HEK293 (cell line): ENCODE data around the gene UTP11.

ENCODE experiments used
- CTCF ChIA-PET: fragments of 350-600 bp; formaldehyde crosslinking; extraction: SDS; loops from one replicate; lab custom pipeline; 2021; ENCODE audit warnings: antibody characterized with exemption; lab: Yijun Ruan, JAX
- POLR2A ChIA-PET: fragments of 300-600 bp; formaldehyde crosslinking; extraction: SDS; loops from one replicate; lab custom pipeline; 2020; ENCODE audit warnings: antibody characterized with exemption, inconsistent platforms; lab: Yijun Ruan, JAX
- H3K27ac ChIP-seq: fragments of 200-500 bp; sonication (Bioruptor generic); 2 replicates; pipeline ENCODE4 v1.5.1; 2014; ENCODE audit warnings: low read depth, low read length, control low read depth, inconsistent platforms; ENCODE audit errors: extremely low read depth
- H3K36me3 ChIP-seq, 2 experiments: fragments of 200-500 bp in 1 of 2; sonication (Bioruptor generic) in 1 of 2; 1 replicate in 1 of 2; 2 replicates in 1 of 2; pipeline ENCODE4 v1.5.1; 2014 to 2017; ENCODE audit warnings: inconsistent platforms in 2 of 2, low read length in 2 of 2; ENCODE audit not compliant: control insufficient read depth in 2 of 2, insufficient read depth in 1 of 2
- H3K4me1 ChIP-seq: fragments of 200-500 bp; sonication (Bioruptor generic); 2 replicates; pipeline ENCODE4 v1.5.1; 2014; ENCODE audit warnings: mild to moderate bottlenecking, low read length, inconsistent platforms; ENCODE audit not compliant: control insufficient read depth, insufficient read depth
- H3K4me3 ChIP-seq: 2 replicates; pipeline ENCODE4 v1.5.1; 2011; ENCODE audit warnings: low read depth, mild to moderate bottlenecking, control low read depth, low read length, moderate library complexity
- H3K9me3 ChIP-seq: fragments of 200-500 bp; sonication (Bioruptor generic); 2 replicates; pipeline ENCODE4 v1.5.1; 2014; ENCODE audit warnings: low read depth, low read length, inconsistent platforms; ENCODE audit not compliant: control insufficient read depth, insufficient read depth
- BCL11B ChIP-seq: fragments of 450-650 bp; formaldehyde crosslinking; IDR thresholded peaks from 2 replicates; pipeline ENCODE4 v1.5.1; 2016; ENCODE audit warnings: low read depth, missing biosample characterization, missing genetic modification characterization
- ZNF324 ChIP-seq: fragments of 450-650 bp; formaldehyde crosslinking; IDR thresholded peaks from 2 replicates; pipeline ENCODE4 v1.5.1; 2016; ENCODE audit warnings: missing biosample characterization, missing genetic modification characterization
- ZNF391 ChIP-seq: fragments of 450-650 bp; formaldehyde crosslinking; IDR thresholded peaks from 2 replicates; pipeline ENCODE4 v1.5.1; 2016; ENCODE audit warnings: low read depth, missing biosample characterization, missing genetic modification characterization, borderline replicate concordance
- ZNF529 ChIP-seq: fragments of 450-650 bp; formaldehyde crosslinking; IDR thresholded peaks from 2 replicates; pipeline ENCODE4 v1.5.1; 2017; ENCODE audit warnings: missing genetic modification characterization, missing biosample characterization; ENCODE audit not compliant: insufficient replicate concordance
- ZNF654 ChIP-seq: fragments of 450-650 bp; formaldehyde crosslinking; IDR thresholded peaks from 2 replicates; pipeline ENCODE4 v1.5.1; 2016; ENCODE audit warnings: low read depth, missing biosample characterization, missing genetic modification characterization
- ZXDB ChIP-seq: fragments of 450-650 bp; formaldehyde crosslinking; IDR thresholded peaks from 2 replicates; pipeline ENCODE4 v1.5.1; 2016; ENCODE audit warnings: missing biosample characterization, missing genetic modification characterization
- TF ChIP-seq, protein P1 (sequence below): fragments of 450-650 bp; formaldehyde crosslinking; IDR thresholded peaks from 2 replicates; pipeline ENCODE4 v1.5.1; 2016; ENCODE audit warnings: missing biosample characterization, missing genetic modification characterization
- TF ChIP-seq, protein P2 (sequence below): fragments of 450-650 bp; IDR thresholded peaks from 2 replicates; pipeline ENCODE4 v1.5.1; 2018; ENCODE audit warnings: missing biosample characterization, missing genetic modification characterization
- TF ChIP-seq, protein P3 (sequence below): fragments of 450-650 bp; formaldehyde crosslinking; IDR thresholded peaks from 2 replicates; pipeline ENCODE4 v1.5.1; 2016; ENCODE audit warnings: missing biosample characterization, missing genetic modification characterization
- TF ChIP-seq, protein P4 (sequence below): fragments of 450-650 bp; formaldehyde crosslinking; IDR thresholded peaks from 2 replicates; pipeline ENCODE4 v1.5.1; 2016; ENCODE audit warnings: missing biosample characterization, missing genetic modification characterization

Gene UTP11

DNA sequence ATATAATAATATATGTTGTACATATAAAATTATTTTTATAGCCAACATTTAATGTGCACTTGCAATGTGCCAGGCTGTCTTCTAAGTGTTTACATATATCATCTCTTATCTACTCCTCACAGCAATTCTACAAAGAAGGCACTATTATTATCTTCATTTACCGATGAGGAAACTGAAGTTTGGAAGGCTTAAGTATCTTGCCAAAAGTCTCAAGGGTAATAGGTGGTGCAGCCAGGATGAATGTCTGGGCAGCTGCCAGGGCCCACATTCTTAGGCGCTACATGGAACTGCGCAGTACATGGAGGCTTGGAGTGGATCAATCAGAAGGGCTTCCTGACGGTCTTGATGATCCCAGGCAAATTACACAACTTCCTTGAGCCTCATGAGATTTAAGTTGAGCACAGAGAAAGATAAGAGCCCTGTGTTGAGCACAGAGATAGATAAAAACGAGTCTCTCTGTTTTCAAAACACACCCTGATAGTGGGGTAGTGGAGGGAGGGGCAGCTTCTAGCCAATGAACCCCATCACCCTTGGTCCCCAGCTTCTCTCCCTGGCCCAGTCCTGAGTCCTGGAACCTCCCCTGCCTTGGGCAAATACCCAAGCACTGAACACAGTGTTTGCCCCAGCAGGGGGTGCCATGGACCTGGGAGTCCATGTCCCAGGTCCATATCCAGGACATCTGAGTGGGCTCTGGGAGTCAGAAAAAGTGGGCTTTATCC lies 24.8 kb downstream of the UTP11 start:
- TF ChIP-seq, protein P1, sequence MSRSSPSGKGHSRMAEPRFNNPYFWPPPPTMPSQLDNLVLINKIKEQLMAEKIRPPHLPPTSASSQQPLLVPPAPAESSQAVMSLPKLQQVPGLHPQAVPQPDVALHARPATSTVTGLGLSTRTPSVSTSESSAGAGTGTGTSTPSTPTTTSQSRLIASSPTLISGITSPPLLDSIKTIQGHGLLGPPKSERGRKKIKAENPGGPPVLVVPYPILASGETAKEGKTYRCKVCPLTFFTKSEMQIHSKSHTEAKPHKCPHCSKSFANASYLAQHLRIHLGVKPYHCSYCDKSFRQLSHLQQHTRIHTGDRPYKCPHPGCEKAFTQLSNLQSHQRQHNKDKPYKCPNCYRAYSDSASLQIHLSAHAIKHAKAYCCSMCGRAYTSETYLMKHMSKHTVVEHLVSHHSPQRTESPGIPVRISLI (tag by site-specific recombination): no peak
- TF ChIP-seq BCL11B (tag by site-specific recombination) (no peak), ZNF324 (tag by site-specific recombination) (no peak), ZNF654 (tag by site-specific recombination) (0 out of 2 replicates have a peak, but pooled peaks have one; percentile 9)
- TF ChIP-seq, protein P2, sequence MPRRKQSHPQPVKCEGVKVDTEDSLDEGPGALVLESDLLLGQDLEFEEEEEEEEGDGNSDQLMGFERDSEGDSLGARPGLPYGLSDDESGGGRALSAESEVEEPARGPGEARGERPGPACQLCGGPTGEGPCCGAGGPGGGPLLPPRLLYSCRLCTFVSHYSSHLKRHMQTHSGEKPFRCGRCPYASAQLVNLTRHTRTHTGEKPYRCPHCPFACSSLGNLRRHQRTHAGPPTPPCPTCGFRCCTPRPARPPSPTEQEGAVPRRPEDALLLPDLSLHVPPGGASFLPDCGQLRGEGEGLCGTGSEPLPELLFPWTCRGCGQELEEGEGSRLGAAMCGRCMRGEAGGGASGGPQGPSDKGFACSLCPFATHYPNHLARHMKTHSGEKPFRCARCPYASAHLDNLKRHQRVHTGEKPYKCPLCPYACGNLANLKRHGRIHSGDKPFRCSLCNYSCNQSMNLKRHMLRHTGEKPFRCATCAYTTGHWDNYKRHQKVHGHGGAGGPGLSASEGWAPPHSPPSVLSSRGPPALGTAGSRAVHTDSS (tag by site-specific recombination): no peak
- Histone ChIP-seq H3K9me3 (no peaks in the 10 kb centered on the region), H3K4me1 (no peaks in the 10 kb centered on the region), H3K4me3 (no peak overlapping the region), H3K27ac (no peak overlapping the region), H3K36me3 (no peaks in the 10 kb centered on the region)
- CTCF ChIA-PET: interaction anchor here (0.6 to 1.4 kb wide), 6 partner anchors 18 to 806 kb away, joined by 3 to 7 read pairs (median 3); no protein-coding TSS in a partner anchor
- POLR2A ChIA-PET: interaction anchor here (0.5 kb wide), 1 partner anchor 9 kb away, joined by 3 read pairs; no protein-coding TSS in a partner anchor

DNA sequence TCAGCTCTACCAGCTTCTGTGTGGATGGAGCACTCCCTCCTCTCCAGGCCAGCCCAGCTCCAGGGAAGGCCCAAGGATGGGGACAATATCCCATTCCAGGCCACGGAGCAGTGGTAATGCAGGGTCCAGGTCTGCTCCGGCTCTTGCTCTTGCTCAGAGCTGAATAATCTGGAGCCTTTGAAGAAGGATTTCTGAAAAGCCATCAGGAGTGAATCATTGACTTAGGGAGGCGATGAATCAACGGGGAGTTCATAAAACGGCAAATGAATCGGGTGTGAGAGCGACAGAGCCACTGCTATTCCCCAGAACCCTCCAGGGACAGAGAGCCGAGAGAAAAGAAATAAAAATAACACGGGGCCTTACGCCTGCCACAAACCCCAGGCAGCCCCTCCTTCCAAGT lies 26.3 kb downstream of the UTP11 start:
- ChIA-PET POLR2A (interaction anchor here (0.6 kb wide), 1 partner anchor 9 kb away, joined by 3 read pairs; no protein-coding TSS in a partner anchor), CTCF (interaction anchor here (1.2 kb wide), 1 partner anchor 794 kb away, joined by 3 read pairs; no protein-coding TSS in a partner anchor)
- Histone ChIP-seq H3K36me3 (no peaks in the 10 kb centered on the region), H3K9me3 (no peaks in the 10 kb centered on the region), H3K27ac (no peak overlapping the region), H3K4me3 (no peak overlapping the region), H3K4me1 (no peaks in the 10 kb centered on the region)
- no peak for TF ChIP-seq ZXDB (tag by site-specific recombination)
- TF ChIP-seq ZNF529 (tag by site-specific recombination): no peak

DNA sequence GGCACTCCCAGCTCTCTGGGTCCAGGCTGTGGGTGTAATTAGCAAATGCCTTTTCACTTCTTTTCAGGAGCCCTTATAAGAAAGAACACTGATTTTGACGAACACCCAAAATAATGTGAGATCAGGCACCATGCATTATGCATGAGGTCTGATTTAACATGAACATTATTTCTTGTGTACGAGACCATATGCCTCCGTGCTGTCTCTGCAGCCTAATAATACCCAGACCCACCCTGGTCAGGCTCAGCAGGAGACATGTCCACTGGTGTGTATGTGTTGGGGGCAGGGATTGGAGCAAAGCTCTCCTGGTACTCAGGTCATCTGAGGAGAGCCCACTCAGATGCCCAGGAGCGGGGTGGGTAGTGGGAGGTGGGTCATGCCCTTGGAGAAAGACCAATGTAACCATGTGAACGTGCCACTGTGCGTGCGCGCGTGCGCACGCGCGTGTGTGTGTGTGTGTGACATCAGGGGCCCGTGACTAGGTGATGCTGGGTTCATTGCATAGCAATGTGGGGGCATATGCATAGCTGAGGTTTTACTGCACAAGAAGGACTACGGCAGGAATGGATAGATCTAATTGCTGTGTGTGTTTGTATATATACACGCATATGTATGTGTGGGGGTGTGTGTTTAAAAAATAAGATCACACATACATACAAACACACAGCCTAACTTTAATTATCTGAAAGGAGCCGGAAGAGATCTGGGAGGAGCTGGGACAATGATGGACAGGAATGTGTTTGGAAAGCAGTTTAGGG lies 27.0 kb downstream of the UTP11 start:
- TF ChIP-seq, protein P1 (tag by site-specific recombination): no peak
- no peak for TF ChIP-seq ZNF391 (tag by site-specific recombination)
- TF ChIP-seq, protein P3, sequence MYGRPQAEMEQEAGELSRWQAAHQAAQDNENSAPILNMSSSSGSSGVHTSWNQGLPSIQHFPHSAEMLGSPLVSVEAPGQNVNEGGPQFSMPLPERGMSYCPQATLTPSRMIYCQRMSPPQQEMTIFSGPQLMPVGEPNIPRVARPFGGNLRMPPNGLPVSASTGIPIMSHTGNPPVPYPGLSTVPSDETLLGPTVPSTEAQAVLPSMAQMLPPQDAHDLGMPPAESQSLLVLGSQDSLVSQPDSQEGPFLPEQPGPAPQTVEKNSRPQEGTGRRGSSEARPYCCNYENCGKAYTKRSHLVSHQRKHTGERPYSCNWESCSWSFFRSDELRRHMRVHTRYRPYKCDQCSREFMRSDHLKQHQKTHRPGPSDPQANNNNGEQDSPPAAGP (tag by site-specific recombination): no peak
- TF ChIP-seq, protein P4, sequence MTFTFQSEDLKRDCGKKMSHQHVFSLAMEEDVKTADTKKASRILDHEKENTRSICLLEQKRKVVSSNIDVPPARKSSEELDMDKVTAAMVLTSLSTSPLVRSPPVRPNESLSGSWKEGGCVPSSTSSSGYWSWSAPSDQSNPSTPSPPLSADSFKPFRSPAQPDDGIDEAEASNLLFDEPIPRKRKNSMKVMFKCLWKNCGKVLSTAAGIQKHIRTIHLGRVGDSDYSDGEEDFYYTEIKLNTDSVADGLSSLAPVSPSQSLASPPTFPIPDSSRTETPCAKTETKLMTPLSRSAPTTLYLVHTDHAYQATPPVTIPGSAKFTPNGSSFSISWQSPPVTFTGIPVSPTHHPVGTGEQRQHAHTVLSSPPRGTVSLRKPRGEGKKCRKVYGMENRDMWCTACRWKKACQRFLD (tag by site-specific recombination): no peak
- Histone ChIP-seq H3K4me1 (no peaks in the 10 kb centered on the region), H3K27ac (no peak overlapping the region), H3K36me3 (no peaks in the 10 kb centered on the region), H3K9me3 (no peaks in the 10 kb centered on the region), H3K4me3 (no peak overlapping the region)
- CTCF ChIA-PET: interaction anchor here (0.7 to 1.5 kb wide), 5 partner anchors 10 to 794 kb away, joined by 3 to 8 read pairs (median 3); no protein-coding TSS in a partner anchor
- POLR2A ChIA-PET: no interaction called here
